Keratinocyte (primary cell): ENCODE results near the gene MNX1. TPM values are rescaled to one million over a fixed set of nuclear protein-coding genes. Genes with fewer than 3 reads are reported as not detected.

Experiments used
- DNase-seq: peaks from one replicate; pipeline ENCODE4 v3.0.0-alpha.2; 2011; ENCODE audit warnings: low read depth, missing footprints, low spot score
- FAIRE-seq: peaks from 2 replicates; lab custom pipeline; 2011; peaks lifted over from hg19 to GRCh38; lab: Jason Lieb, UNC
- H2AFZ ChIP-seq: 2 replicates; pipeline ENCODE4 v1.6.0; 2012; ENCODE audit warnings: low read length, control low read depth, inconsistent platforms; ENCODE audit not compliant: control insufficient read depth
- H3K27ac ChIP-seq: 2 replicates; pipeline ENCODE4 v1.5.1; 2011; ENCODE audit warnings: low read length; ENCODE audit not compliant: control insufficient read depth, insufficient read depth
- H3K27me3 ChIP-seq: 3 replicates; pipeline ENCODE4 v1.6.0; 2011; ENCODE audit warnings: low read length; ENCODE audit not compliant: control insufficient read depth, insufficient read depth; ENCODE audit errors: extremely low read depth
- H3K36me3 ChIP-seq, 2 experiments: 2 replicates in 1 of 2; 3 replicates in 1 of 2; pipeline ENCODE4 v1.5.1; 2011; ENCODE audit warnings: low read length in 2 of 2, mild to moderate bottlenecking in 1 of 2; ENCODE audit not compliant: control insufficient read depth in 2 of 2, insufficient read depth in 2 of 2; ENCODE audit errors: extremely low read depth in 1 of 2
- H3K4me1 ChIP-seq: 3 replicates; pipeline ENCODE4 v1.5.1; 2011; ENCODE audit warnings: low read length; ENCODE audit not compliant: control insufficient read depth, insufficient read depth; ENCODE audit errors: extremely low read depth
- H3K4me2 ChIP-seq: 3 replicates; pipeline ENCODE4 v1.6.0; 2011; ENCODE audit warnings: low read depth, low read length; ENCODE audit not compliant: control insufficient read depth, insufficient read depth; ENCODE audit errors: extremely low read depth
- H3K4me3 ChIP-seq, 3 experiments: fragments of 200-600 bp in 1 of 3; sonication (generic) in 1 of 3; 2 replicates in 2 of 3; 3 replicates in 1 of 3; pipeline ENCODE4 v1.5.1; 2011 to 2016; ENCODE audit warnings: low read length in 3 of 3, mild to moderate bottlenecking in 3 of 3, control low read depth in 2 of 3, inconsistent platforms in 1 of 3, low read depth in 1 of 3, mixed read lengths in 1 of 3, mixed run types in 1 of 3, moderate library complexity in 1 of 3; ENCODE audit not compliant: control insufficient read depth in 2 of 3, insufficient read depth in 2 of 3; ENCODE audit errors: extremely low read depth in 1 of 3
- H3K79me2 ChIP-seq: 2 replicates; pipeline ENCODE4 v1.6.0; 2012; ENCODE audit warnings: low read length; ENCODE audit not compliant: control insufficient read depth, insufficient read depth
- H3K9ac ChIP-seq: 3 replicates; pipeline ENCODE4 v1.6.0; 2011; ENCODE audit warnings: low read length; ENCODE audit not compliant: control insufficient read depth, insufficient read depth; ENCODE audit errors: extremely low read depth
- H3K9me1 ChIP-seq: 3 replicates; pipeline ENCODE4 v1.6.0; 2011; ENCODE audit warnings: low read length; ENCODE audit not compliant: control insufficient read depth, insufficient read depth; ENCODE audit errors: extremely low read depth
- H3K9me3 ChIP-seq: 2 replicates; pipeline ENCODE4 v1.5.1; 2012; ENCODE audit warnings: low read depth, low read length; ENCODE audit not compliant: control insufficient read depth
- H4K20me1 ChIP-seq: 3 replicates; pipeline ENCODE4 v1.6.0; 2011; ENCODE audit warnings: low read length; ENCODE audit not compliant: control insufficient read depth, insufficient read depth; ENCODE audit errors: extremely low read depth
- CTCF ChIP-seq, 3 experiments: IDR thresholded peaks in 1 of 3; conservative IDR thresholded peaks in 1 of 3; optimal IDR thresholded peaks in 1 of 3; 2 replicates in 2 of 3; 3 replicates in 1 of 3; pipeline versions ENCODE3 to v1.5.1; 2011; ENCODE audit warnings: low read length in 3 of 3, mild to moderate bottlenecking in 3 of 3, moderate library complexity in 2 of 3, control low read depth in 1 of 3, inconsistent platforms in 1 of 3; ENCODE audit not compliant: insufficient read depth in 2 of 3; ENCODE audit errors: extremely low read depth in 1 of 3
- EZH2 ChIP-seq: IDR thresholded peaks from one replicate; pipeline ENCODE4 v1.6.1; 2012; ENCODE audit warnings: inconsistent platforms, mild to moderate bottlenecking, low read length, moderate library complexity
- dilution Hi-C: fragments of 300-500 bp; cut with MboI; formaldehyde crosslinking; loops from one replicate; pipeline ENCODE4 v1.7.0; 2020; ENCODE audit warnings: low sequenced_read_pairs; ENCODE audit not compliant: extremely low pct_ligation_motif_present
- polyA plus RNA-seq, 5 experiments: library from polyadenylated mRNA; depleted of rRNA in 3 of 5; stranded (reverse) in 3 of 5; stranded (forward) in 1 of 5; unstranded in 1 of 5; fragments of >200 nt; gene quantifications; 1 replicate in 1 of 5; 2 replicates in 3 of 5; 3 replicates in 1 of 5; pipeline versions ENCODE4 v1.2.1 to v1.2.3, GENCODE V29; 2011 to 2012; ENCODE audit warnings: missing spikeins in 2 of 5, low read depth in 1 of 5, low replicate concordance in 1 of 5

MNX1 gene
- polyA plus RNA-seq, 1 donor (not counting 4 experiments of a cell fraction or from before 2014, with no cell fraction given), result not detected

- TF ChIP-seq CTCF (optimal IDR thresholded peaks at IDR 0.05 in 1 of 3, IDR thresholded peaks at IDR 0.05 in 1 of 3, conservative IDR thresholded peaks at IDR 0.05 in 1 of 3; ENCODE audit: extremely low read depth in 1 of 3, insufficient read depth in 2 of 3, low read length in 3 of 3), result no peak
- no peak for TF ChIP-seq EZH2
- no peak for DNase-seq
- Histone ChIP-seq H3K36me3 (no peaks in the 10 kb centered on the region), H3K4me2 (no peak overlapping the region), H3K79me2 (no peaks in the 10 kb centered on the region), H3K4me1 (peaks cover 9% of the 10 kb centered on the region), H4K20me1 (no peaks in the 10 kb centered on the region), H3K27me3 (peaks cover 99% of the 10 kb centered on the region), H3K9me1 (no peaks in the 10 kb centered on the region), H2AFZ (no peak overlapping the region), H3K9ac (no peak overlapping the region), H3K27ac (no peak overlapping the region), H3K4me3 (no peak overlapping the region), H3K9me3 (no peaks in the 10 kb centered on the region)
- no peak for FAIRE-seq
- dilution Hi-C loops, result no loop called here
Observed at GRCh38 chr7:157017149-157017548, 6.7 kb upstream of the MNX1 start.

GRCh38 chr7:157016352-157017041, 6.0 kb upstream of the MNX1 start:
- Histone ChIP-seq H2AFZ (no peak overlapping the region), H3K27ac (no peak overlapping the region), H3K36me3 (no peaks in the 10 kb centered on the region), H3K4me2 (no peak overlapping the region), H3K9me1 (no peaks in the 10 kb centered on the region), H4K20me1 (no peaks in the 10 kb centered on the region), H3K4me1 (peaks cover 7% of the 10 kb centered on the region), H3K79me2 (no peaks in the 10 kb centered on the region), H3K9me3 (no peaks in the 10 kb centered on the region), H3K4me3 (no peak overlapping the region), H3K9ac (no peak overlapping the region), H3K27me3 (peaks cover 99% of the 10 kb centered on the region)
- dilution Hi-C loops, result no loop called here
- TF ChIP-seq EZH2 (no peak), CTCF (optimal IDR thresholded peaks at IDR 0.05 in 1 of 3, IDR thresholded peaks at IDR 0.05 in 1 of 3, conservative IDR thresholded peaks at IDR 0.05 in 1 of 3; ENCODE audit: extremely low read depth in 1 of 3, insufficient read depth in 2 of 3, low read length in 3 of 3) (no peak)
- peak; percentile 5 for FAIRE-seq
- DNase-seq, result no peak
